VCaP (cell line): ENCODE measurements around the gene RBCK1.

Source experiments
- H3K27ac ChIP-seq: fragments of 450-650 bp; 2 replicates; pipeline ENCODE4 v1.5.1; 2017
- TF ChIP-seq, protein P1 (sequence below): fragments of 450-650 bp; conservative IDR thresholded peaks from 2 replicates; pipeline ENCODE4 v1.5.1; 2017; ENCODE audit warnings: mild to moderate bottlenecking, moderate library complexity

Gene RBCK1

DNA sequence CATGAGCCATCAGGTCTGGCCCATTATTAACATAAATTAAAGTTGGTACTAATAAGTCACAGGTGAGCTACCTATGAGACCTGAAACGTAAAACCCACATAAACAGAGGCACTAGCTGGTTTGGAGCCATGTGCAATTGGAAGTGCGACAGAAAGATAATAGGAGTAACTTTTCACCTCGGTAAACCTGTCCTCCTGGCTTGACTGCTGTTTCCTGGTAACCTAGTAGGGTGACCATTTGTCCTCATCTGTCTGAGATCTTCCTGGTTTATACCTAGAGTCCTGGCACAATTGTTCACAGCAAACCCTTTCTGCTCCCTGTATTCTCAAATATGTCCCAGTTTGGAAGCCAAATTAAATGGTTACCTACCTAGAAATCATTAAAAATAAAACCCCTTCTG is 46.9 kb downstream of the RBCK1 start:
- TF ChIP-seq, protein P1, sequence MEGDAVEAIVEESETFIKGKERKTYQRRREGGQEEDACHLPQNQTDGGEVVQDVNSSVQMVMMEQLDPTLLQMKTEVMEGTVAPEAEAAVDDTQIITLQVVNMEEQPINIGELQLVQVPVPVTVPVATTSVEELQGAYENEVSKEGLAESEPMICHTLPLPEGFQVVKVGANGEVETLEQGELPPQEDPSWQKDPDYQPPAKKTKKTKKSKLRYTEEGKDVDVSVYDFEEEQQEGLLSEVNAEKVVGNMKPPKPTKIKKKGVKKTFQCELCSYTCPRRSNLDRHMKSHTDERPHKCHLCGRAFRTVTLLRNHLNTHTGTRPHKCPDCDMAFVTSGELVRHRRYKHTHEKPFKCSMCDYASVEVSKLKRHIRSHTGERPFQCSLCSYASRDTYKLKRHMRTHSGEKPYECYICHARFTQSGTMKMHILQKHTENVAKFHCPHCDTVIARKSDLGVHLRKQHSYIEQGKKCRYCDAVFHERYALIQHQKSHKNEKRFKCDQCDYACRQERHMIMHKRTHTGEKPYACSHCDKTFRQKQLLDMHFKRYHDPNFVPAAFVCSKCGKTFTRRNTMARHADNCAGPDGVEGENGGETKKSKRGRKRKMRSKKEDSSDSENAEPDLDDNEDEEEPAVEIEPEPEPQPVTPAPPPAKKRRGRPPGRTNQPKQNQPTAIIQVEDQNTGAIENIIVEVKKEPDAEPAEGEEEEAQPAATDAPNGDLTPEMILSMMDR: no peak
- H3K27ac ChIP-seq: peak overlapping the region; percentile 49

DNA sequence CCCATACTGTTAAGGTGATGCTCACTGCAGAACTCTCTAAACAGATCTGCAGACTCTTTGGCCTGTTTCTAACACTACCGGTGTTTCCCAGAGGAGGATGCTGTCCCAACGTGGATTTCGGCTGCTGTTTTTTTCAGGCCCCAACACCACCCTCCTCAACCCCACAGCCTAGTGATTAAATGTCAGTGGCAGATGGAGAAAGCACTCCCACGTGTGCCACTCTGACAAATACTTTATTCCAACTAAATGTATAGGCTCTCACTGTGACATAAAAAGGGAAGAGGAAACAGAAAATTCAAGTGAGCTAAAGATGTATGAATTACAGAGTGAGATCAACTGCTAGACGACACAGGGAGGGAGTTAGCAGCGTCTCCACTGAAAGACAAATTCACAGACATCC is 50.7 kb downstream of the RBCK1 start:
- no peak overlapping the region for H3K27ac ChIP-seq
- TF ChIP-seq, protein P1: no peak

DNA sequence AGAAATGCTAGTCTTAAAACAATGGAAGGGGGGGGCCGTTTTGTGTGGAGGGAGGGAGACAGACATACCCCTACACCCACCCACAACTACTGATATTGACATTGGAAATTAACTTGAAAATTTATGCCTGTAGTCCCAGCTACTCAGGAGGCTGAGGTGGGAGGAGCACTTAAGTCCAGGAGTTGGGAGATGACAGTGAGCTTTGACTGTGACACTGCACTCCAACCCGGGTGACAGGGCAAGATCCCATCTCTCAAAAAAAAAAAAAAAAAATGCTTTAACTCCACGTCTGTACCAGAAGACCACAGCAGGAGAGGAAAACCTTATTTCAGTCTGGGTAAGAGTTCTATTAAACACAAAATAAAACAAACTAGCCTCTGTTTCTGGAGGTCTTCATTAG is 52.1 kb downstream of the RBCK1 start:
- H3K27ac ChIP-seq: peak overlapping the region; percentile 93
- TF ChIP-seq, protein P1: no peak

DNA sequence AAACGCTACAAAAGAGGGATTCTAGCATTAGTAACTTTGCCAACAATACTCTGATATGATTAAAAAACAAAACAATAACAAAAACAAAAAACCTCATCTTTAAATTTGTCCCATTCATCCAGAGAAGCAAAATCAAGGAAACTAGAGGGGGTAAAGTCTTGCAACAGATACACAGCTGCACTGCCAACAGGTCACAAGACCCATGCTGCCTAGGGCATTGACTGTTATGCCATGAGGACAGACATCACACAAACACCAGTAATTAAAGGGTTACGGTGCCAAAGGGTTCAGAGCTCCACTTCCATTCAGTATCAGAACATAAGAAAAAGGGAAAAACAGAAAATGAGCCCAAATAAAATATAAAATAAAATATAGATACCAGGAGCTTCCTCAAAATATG is 52.6 kb downstream of the RBCK1 start:
- H3K27ac ChIP-seq: peak overlapping the region; percentile 93
- TF ChIP-seq, protein P1: no peak

DNA sequence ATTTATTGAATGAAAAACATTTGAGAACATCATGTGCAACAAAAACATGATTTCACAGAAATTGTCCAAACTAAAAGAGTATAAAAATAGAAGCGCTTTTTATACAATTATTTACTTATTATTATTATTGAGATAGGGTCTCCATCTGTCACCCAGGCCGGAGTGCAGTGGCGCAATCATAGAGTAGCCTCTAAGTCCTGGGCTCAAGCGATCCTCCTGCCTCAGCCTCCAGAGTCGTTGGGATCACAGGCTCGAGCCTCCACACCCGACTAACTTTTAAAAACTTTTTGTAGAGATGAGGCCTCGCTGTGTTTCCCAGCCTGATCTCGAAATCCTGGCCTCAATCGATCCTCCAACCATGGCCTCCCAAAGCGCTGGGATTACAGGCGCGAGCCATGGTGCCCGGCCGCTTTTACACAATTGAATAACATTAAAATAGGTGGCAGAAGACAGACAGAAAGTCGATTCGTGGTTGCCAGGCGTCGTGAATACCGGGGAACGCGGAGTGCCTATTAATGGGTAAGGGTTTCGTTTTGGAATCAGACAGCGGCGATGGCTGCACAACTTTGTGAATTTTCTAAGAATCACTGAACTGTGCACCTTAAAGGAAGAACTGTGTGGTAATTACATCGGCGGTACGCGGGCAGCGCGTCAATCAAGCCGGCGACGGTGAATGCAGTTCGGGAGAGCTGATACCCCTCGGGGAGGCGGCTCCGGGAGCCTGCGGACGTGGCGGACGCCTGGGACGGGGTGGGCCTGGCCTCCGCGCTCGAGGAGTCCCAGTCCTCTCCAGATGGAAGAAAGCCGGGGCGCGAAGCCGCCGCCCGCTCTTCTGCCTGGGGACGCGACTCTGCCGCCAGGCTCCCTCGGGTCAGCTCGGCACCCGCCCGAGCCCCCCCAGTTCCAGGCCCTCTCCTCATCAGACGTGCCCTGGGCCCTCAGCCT is 53.4 kb downstream of the RBCK1 start:
- peak overlapping the region; percentile 93 for H3K27ac ChIP-seq
- TF ChIP-seq, protein P1: no peak

DNA sequence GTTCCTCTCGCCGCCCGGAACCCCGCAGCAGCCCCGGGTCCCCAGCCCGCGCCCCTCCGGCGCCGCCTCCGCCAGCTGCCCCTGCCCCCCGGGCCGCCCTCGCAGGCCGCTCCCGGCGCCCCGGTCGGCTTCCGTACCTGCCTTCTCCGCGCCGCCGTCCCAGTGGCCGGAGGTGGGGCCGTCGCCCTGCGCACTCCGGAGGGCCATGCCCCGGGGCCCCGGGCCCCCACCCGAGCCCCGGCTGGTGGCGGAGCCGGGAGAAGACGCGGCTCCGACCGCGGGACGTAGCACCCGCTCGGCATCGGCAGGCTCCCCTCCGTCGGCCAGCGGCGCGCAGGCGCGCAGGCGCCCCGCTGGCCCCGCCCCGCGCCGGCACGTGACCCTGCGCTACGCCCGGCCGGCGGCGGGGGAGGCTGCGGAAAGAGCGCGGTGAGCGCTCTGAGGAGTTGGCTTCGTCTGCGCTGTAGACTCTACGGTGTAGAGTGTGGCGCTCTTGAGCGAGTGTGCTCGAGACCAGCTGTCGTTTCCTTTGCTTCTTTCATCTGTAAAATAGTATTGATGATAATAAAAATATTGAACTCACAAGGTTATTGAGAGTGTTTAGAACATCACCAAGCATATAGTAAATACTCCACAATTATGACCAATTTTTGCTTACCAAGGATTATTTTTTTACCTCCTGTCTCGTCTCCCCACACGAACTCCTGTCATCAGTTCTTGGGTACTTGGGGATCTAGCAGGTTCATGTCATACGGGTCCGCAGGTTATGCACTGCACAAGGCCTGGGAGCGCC is 54.3 kb downstream of the RBCK1 start, which contains the start of gene TBC1D20:
Gene TBC1D20, minus strand, starts transcription at position 335 of the 793 bp plus-strand sequence. Its CDS starts 128 bp downstream, at position 207.
- H3K27ac ChIP-seq: peak within 1 kb of the TSS; percentile 93
- TF ChIP-seq, protein P1: peak; percentile 23; the same call in 1 of the 2 replicates

DNA sequence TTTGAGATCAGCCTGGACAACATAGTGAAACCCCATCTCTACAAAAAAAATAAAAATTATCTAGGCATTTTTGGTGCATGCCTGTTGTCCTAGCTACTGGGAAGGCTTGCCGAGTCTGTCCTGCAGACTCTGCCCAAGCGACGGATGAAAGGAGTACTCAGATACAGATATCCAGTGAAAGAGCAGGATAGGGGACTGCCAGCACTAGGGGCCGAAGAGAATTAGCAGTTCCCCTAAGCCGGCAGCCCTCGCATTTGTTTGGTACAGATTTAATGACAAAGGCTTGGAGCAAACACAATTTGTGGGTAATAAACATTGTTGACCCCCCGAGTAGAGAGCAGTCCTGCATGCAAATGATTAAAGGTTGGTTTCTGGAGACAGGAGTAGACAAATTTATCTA is 59.7 kb downstream of the RBCK1 start:
- no peak overlapping the region for H3K27ac ChIP-seq
- TF ChIP-seq, protein P1: no peak
